Measurements from ENCODE around the gene DHX57.
"Not testable (repeated sequence)": the region's sequence is repeated elsewhere in the genome, so short reads cannot be mapped to it uniquely, and the experiment has no call there.

DNA sequence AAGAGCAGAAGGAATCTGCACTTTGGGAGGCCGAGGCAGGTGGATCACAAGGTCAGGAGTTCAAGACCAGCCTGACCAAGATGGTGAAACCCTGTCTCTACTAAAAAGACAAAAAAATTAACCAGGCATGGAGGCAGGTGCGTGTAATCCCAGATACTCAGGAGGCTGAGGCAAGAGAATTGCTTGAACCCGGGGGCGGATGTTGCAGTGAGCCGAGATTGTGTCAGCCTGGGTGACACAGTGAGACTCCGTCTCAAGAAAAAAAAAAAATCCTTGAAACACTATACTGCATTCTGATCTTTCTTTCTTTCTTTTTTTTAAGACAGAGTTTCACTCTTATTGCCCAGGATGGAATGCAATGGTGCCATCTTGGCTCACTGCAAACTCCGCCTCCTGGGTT, 80.7 kb downstream of the DHX57 start:
- not testable (repeated sequence) for TF ChIP-seq CTCF (conservative IDR thresholded peaks at IDR 0.05); EZH2 (IDR thresholded peaks at IDR 0.05; ENCODE audit: low read depth)
